CD4-positive, alpha-beta memory T cell (primary cell): ENCODE results near the gene ALKBH4. TPM values are rescaled to one million over a fixed set of nuclear protein-coding genes. Genes with fewer than 3 reads are reported as not detected.
"Not testable (repeated sequence)": the region's sequence is repeated elsewhere in the genome, so short reads cannot be mapped to it uniquely, and the experiment has no call there.

Source experiments
- CTCF ChIA-PET: fragments of 350-600 bp; sonication (Branson Sonifier 250); formaldehyde crosslinking; loops from one replicate; lab custom pipeline; 2021; ENCODE audit warnings: inconsistent platforms; ENCODE audit not compliant: partially characterized antibody; lab: Charles Lee
- POLR2A ChIA-PET: fragments of 350-600 bp; sonication (Branson Sonifier 250); formaldehyde crosslinking; loops from one replicate; lab custom pipeline; 2021; ENCODE audit not compliant: partially characterized antibody; lab: Charles Lee
- DNase-seq, 5 donors: peaks; one replicate each; pipeline versions ENCODE4 v3.0.0 to v3.0.0-alpha.2; 2020 to 2022; ENCODE audit warnings: mixed read lengths in 1 of 5
- H3K27ac ChIP-seq: one replicate; pipeline ENCODE4 v1.7.0; 2013; ENCODE audit warnings: low read depth, low read length
- H3K27me3 ChIP-seq: 2 replicates; pipeline ENCODE4 v1.7.0; 2013; ENCODE audit warnings: mild to moderate bottlenecking, low read length, moderate library complexity; ENCODE audit not compliant: insufficient read depth
- H3K36me3 ChIP-seq: 2 replicates; pipeline ENCODE4 v1.7.0; 2013; ENCODE audit warnings: mild to moderate bottlenecking, low read length, moderate library complexity; ENCODE audit not compliant: insufficient read depth
- H3K4me1 ChIP-seq: 2 replicates; pipeline ENCODE4 v1.7.0; 2013; ENCODE audit warnings: mild to moderate bottlenecking, low read length, moderate library complexity; ENCODE audit not compliant: insufficient read depth
- H3K4me3 ChIP-seq, 2 donors: one replicate each; pipeline ENCODE4 v1.7.0; 2013; ENCODE audit warnings: low read length in 2 of 2, mild to moderate bottlenecking in 1 of 2
- H3K9me3 ChIP-seq, 2 donors: one replicate each; pipeline ENCODE4 v1.7.0; 2013; ENCODE audit warnings: low read length in 2 of 2, control low read depth in 1 of 2; ENCODE audit not compliant: control insufficient read depth in 1 of 2
- H3K27ac Mint-ChIP-seq, 7 donors: one replicate each; pipeline ENCODE4 v1.8.0; 2020 to 2021; ENCODE audit warnings: mixed read lengths in 7 of 7, mild to moderate bottlenecking in 6 of 7, inconsistent platforms in 3 of 7, moderate library complexity in 3 of 7
- H3K27me3 Mint-ChIP-seq, 2 donors: one replicate each; pipeline ENCODE4 v1.8.0; 2020 to 2021; ENCODE audit warnings: mixed read lengths in 2 of 2
- H3K36me3 Mint-ChIP-seq, 2 donors: one replicate each; pipeline ENCODE4 v1.8.0; 2020 to 2021; ENCODE audit warnings: mixed read lengths in 2 of 2, inconsistent platforms in 1 of 2, mild to moderate bottlenecking in 1 of 2
- H3K4me1 Mint-ChIP-seq, 4 donors: one replicate each; pipeline ENCODE4 v1.8.0; 2020 to 2021; ENCODE audit warnings: mixed read lengths in 4 of 4, mild to moderate bottlenecking in 1 of 4
- H3K4me3 Mint-ChIP-seq, 8 donors: one replicate each; pipeline ENCODE4 v1.8.0; 2020 to 2021; ENCODE audit warnings: mixed read lengths in 8 of 8, mild to moderate bottlenecking in 7 of 8, moderate library complexity in 6 of 8, inconsistent platforms in 3 of 8
- H3K9me3 Mint-ChIP-seq, 8 donors: one replicate each; pipeline ENCODE4 v1.8.0; 2020 to 2021; ENCODE audit warnings: mixed read lengths in 8 of 8, mild to moderate bottlenecking in 5 of 8, inconsistent platforms in 3 of 8, moderate library complexity in 1 of 8
- intact Hi-C: fragments of 100-400 bp; cut with micrococcal nuclease; formaldehyde crosslinking; loops from one replicate; pipeline ENCODE4 v1.15.1; 2023
- polyA plus RNA-seq, 2 donors: library from polyadenylated mRNA; unstranded; fragments of 300-500 nt; fragmentation: Illumina TruSeq; gene quantifications; one replicate each; pipeline ENCODE4 v1.2.3, GENCODE V29; 2021
- total RNA-seq, 2 experiments: library from RNA; stranded (reverse); gene quantifications; one replicate each; pipeline ENCODE4 v1.2.3, GENCODE V29; 2021

Gene ALKBH4
- total and polyA plus RNA-seq, 4 experiments from 2014 or later: 11.8 to 16.6 (median 13.8) TPM

DNA sequence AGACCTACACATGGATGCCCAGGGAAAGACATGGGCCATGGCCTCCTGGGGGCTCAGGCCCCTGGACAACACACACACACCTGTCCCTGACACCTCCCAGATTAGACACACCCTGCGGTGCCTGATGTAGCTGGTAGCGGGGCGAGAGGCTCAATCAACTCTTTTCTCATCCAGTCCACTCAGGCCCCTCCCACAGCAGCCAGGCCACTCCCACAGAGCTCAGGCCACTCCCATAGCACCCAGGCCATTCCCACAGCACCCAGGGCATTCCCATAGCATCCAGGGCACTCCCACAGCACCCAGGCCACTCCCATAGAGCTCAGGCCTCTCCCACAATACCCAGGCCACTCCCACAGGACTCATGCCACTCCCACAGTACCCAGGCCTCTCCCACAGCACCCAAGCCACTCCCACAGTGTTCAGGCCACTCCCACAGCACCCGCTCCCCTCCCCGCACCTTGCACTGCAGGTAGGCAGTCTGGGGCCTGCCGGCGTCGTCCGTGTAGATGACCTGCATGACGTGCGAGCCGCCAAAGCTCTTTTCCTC is 25.9 kb upstream of the ALKBH4 start:
- H3K27ac Mint-ChIP-seq, H3K27me3 ChIP-seq, H3K27ac ChIP-seq, H3K27me3 Mint-ChIP-seq, H3K36me3 Mint-ChIP-seq, H3K9me3 ChIP-seq, H3K9me3 Mint-ChIP-seq, H3K4me3 ChIP-seq, H3K36me3 ChIP-seq, H3K4me3 Mint-ChIP-seq, POLR2A ChIA-PET, H3K4me1 ChIP-seq, H3K4me1 Mint-ChIP-seq, CTCF ChIA-PET, intact Hi-C loops: not testable (repeated sequence)
- peak; percentile 46 to 55 (median 52) for DNase-seq

DNA sequence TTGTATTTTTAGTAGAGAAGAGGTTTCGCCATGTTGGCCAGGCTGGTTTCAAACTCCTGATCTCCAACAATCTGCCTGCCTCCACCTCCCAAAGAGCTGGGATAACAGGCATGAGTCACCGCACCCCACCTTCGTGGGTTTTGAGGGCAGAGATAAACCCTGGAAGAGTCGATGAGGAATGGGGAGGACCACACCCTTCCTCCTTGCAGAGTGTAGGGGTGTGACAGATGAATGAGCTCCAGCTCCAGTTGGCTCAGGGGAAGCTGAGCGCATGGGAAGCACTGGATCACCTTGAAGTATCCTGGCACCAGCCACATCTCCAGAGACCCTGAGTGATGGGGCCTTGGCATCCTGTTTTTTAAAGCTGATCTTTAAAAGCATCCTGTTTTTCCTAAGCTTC is 19.7 kb upstream of the ALKBH4 start:
- CTCF ChIA-PET: not testable (repeated sequence)

GRCh38 chr7:102481962-102482361 is 17.3 kb upstream of the ALKBH4 start:
- H3K9me3 Mint-ChIP-seq, H3K27me3 Mint-ChIP-seq, H3K27me3 ChIP-seq, H3K9me3 ChIP-seq, H3K4me3 Mint-ChIP-seq, H3K4me1 ChIP-seq, DNase-seq, H3K27ac Mint-ChIP-seq, H3K36me3 Mint-ChIP-seq, CTCF ChIA-PET, H3K36me3 ChIP-seq, POLR2A ChIA-PET, H3K4me3 ChIP-seq, intact Hi-C loops, H3K27ac ChIP-seq: not testable (repeated sequence)
- H3K4me1 Mint-ChIP-seq: peaks cover 2 to 10% (median 4%) of the 10 kb centered on the region in 4 donors

More for the DNA sequence above, 19.7 kb upstream of the ALKBH4 start:
- DNase-seq, H3K4me3 Mint-ChIP-seq, H3K4me1 Mint-ChIP-seq, H3K27ac Mint-ChIP-seq, H3K36me3 ChIP-seq, H3K9me3 ChIP-seq, H3K27me3 ChIP-seq, intact Hi-C loops, H3K4me1 ChIP-seq, H3K27me3 Mint-ChIP-seq, H3K27ac ChIP-seq, POLR2A ChIA-PET, H3K36me3 Mint-ChIP-seq, H3K9me3 Mint-ChIP-seq, H3K4me3 ChIP-seq: not testable (repeated sequence)

GRCh38 chr7:102479982-102480637 is 15.4 kb upstream of the ALKBH4 start:
- H3K36me3 Mint-ChIP-seq, POLR2A ChIA-PET, H3K4me1 ChIP-seq, intact Hi-C loops, H3K27ac ChIP-seq, H3K27me3 Mint-ChIP-seq, H3K4me3 Mint-ChIP-seq, H3K27me3 ChIP-seq, H3K9me3 Mint-ChIP-seq, CTCF ChIA-PET, H3K9me3 ChIP-seq, H3K4me3 ChIP-seq, H3K36me3 ChIP-seq: not testable (repeated sequence)
- H3K27ac Mint-ChIP-seq: peak overlapping the region in 2 of 7 donors; percentile 52 to 66
- DNase-seq: peak in 2 of 5 donors; percentile 20 to 43
- H3K4me1 Mint-ChIP-seq: peaks cover 2 to 10% (median 4%) of the 10 kb centered on the region in 4 donors

GRCh38 chr7:102479209-102479584 is 14.5 kb upstream of the ALKBH4 start:
- H3K27ac ChIP-seq, H3K36me3 Mint-ChIP-seq, CTCF ChIA-PET, DNase-seq, H3K27me3 ChIP-seq, H3K36me3 ChIP-seq, H3K4me1 ChIP-seq, H3K27me3 Mint-ChIP-seq, intact Hi-C loops, H3K4me3 ChIP-seq, H3K4me3 Mint-ChIP-seq, POLR2A ChIA-PET, H3K9me3 ChIP-seq, H3K9me3 Mint-ChIP-seq: not testable (repeated sequence)
- peaks cover 2 to 10% (median 4%) of the 10 kb centered on the region in 4 donors for H3K4me1 Mint-ChIP-seq
- peak overlapping the region in 1 of 7 donors; percentile 88 for H3K27ac Mint-ChIP-seq

DNA sequence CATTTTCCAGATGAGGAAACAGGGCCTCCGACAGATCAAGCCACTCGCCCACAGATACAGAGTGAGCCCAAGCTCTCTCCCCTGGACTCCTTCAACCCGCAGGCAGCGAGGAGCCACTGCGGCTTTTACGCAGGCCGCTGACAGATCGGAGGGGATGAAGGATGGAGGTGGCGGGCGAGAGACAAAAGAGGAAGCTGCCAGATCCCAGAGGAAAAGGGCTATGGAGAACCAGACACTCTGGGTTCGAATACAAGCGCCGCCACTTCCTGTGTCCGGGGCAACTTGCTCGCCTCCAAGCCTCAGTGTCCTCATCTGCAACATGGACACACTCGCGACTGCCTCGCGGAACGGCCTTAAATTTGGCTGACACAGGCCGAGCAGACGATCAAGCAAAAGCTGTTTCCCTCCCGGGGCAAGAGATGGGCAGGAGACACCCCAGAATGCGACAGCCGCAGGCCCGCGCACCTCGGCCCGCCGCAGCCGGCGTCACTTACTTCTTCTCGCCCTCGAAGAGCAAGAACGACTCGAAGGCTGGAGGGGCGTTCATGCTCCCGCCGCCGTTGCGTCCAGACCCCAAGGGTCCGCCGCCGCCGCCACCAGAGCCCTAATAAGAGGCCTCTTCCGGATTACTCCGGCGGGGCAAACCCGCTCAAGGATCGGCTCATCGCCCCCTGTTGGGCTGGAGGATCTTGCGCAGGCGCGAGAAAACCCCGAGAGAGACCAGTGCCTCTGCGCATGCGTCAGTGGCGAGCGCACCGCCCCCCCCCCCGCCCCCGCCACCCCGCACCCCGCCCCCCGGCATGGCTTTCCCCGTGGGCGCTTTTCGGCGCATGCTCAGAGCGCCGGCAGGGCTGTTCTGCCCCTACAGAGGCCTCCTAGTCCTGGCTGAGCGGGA is 13.9 kb upstream of the ALKBH4 start, which contains the start of gene POLR2J:
TSS of gene POLR2J (minus strand) at position 609 of the 895 bp plus-strand sequence. CDS start at position 547, 62 bp downstream.
- H3K36me3 ChIP-seq, POLR2A ChIA-PET, H3K4me1 ChIP-seq, H3K27me3 ChIP-seq, CTCF ChIA-PET, H3K36me3 Mint-ChIP-seq, H3K9me3 Mint-ChIP-seq, H3K27me3 Mint-ChIP-seq, H3K9me3 ChIP-seq, intact Hi-C loops, H3K4me3 ChIP-seq: not testable (repeated sequence)
- peak within 1 kb of the TSS; percentile 46 for H3K27ac ChIP-seq
- DNase-seq: peak; percentile 86 to 95 (median 90)
- H3K4me1 Mint-ChIP-seq: peaks cover 2 to 10% (median 4%) of the 10 kb centered on the region in 4 donors
- H3K27ac Mint-ChIP-seq: peak within 1 kb of the TSS; percentile 81 to 96 (median 90)
- H3K4me3 Mint-ChIP-seq: peak within 1 kb of the TSS; percentile 88 to 95 (median 91)

GRCh38 chr7:102474736-102475435 is 10.2 kb upstream of the ALKBH4 start:
- H3K36me3 Mint-ChIP-seq: peaks cover 0 to 23% of the 10 kb centered on the region in 2 donors
- DNase-seq, H3K27me3 ChIP-seq, CTCF ChIA-PET, H3K9me3 ChIP-seq, POLR2A ChIA-PET, H3K9me3 Mint-ChIP-seq, H3K27ac Mint-ChIP-seq, H3K4me3 ChIP-seq, H3K4me1 ChIP-seq, H3K27ac ChIP-seq, H3K27me3 Mint-ChIP-seq, intact Hi-C loops, H3K4me3 Mint-ChIP-seq, H3K4me1 Mint-ChIP-seq: not testable (repeated sequence)
- H3K36me3 ChIP-seq: peaks cover 14% of the 10 kb centered on the region
